ENCODE measurements around the gene AIG1. TPM values are rescaled to one million over a fixed set of nuclear protein-coding genes. Genes with fewer than 3 reads are reported as not detected.

The AIG1 gene
- total and polyA plus RNA-seq, 4 donors, result 19.9 to 31.7 (median 27.3) TPM

- Histone ChIP-seq H3K4me3 (no peak overlapping the region), H3K36me3 (ENCODE audit: control insufficient read depth in 4 of 4, insufficient read depth in 4 of 4, low read length in 4 of 4) (no peaks in the 10 kb centered on the region), H3K9me3 (ENCODE audit: control insufficient read depth in 4 of 4, insufficient read depth in 3 of 4, low read length in 3 of 4) (no peaks in the 10 kb centered on the region), H3K4me1 (ENCODE audit: control insufficient read depth in 5 of 5, insufficient read depth in 5 of 5, low read length in 5 of 5) (peaks cover 0 to 9% (median 2%) of the 10 kb centered on the region in 5 donors), H3K9ac (ENCODE audit: insufficient read depth in 1 of 2, low read length in 2 of 2) (no peak overlapping the region), H3K27me3 (ENCODE audit: control insufficient read depth in 3 of 3, insufficient read depth in 3 of 3, low read length in 2 of 3) (no peaks in the 10 kb centered on the region), H3K27ac (ENCODE audit: low read depth in 1 of 2, low read length in 1 of 2) (no peak overlapping the region)
- TF ChIP-seq CTCF (IDR thresholded peaks at IDR 0.05; ENCODE audit: control extremely low read depth, extremely low read depth), result no peak
- 71 to 72% methylated on average over 5 of the region's 5 CpGs for WGBS, 2 donors
- DNase-seq, result peak; percentile 39 to 74 (median 61)
- ATAC-seq (ENCODE audit: insufficient read depth, low FRiP score), result peak; percentile 19
These were observed 225.6 kb downstream of the AIG1 start for GRCh38 chr6:143286251-143286795.

- no peak overlapping the region for H3K9ac ChIP-seq (ENCODE audit: insufficient read depth in 1 of 2, low read length in 2 of 2)
- H3K27me3 ChIP-seq (ENCODE audit: control insufficient read depth in 3 of 3, insufficient read depth in 3 of 3, low read length in 2 of 3), result no peaks in the 10 kb centered on the region
- no peak for TF ChIP-seq CTCF (IDR thresholded peaks at IDR 0.05; ENCODE audit: control extremely low read depth, extremely low read depth)
- H3K4me1 ChIP-seq (ENCODE audit: control insufficient read depth in 5 of 5, insufficient read depth in 5 of 5, low read length in 5 of 5), result peaks cover 0 to 9% (median 2%) of the 10 kb centered on the region in 5 donors
- no peaks in the 10 kb centered on the region for H3K36me3 ChIP-seq (ENCODE audit: control insufficient read depth in 4 of 4, insufficient read depth in 4 of 4, low read length in 4 of 4)
- ATAC-seq (ENCODE audit: insufficient read depth, low FRiP score) (no peak), DNase-seq (no peak)
- no peak overlapping the region for H3K27ac ChIP-seq (ENCODE audit: low read depth in 1 of 2, low read length in 1 of 2)
- 63 to 88% methylated on average over 1 of the region's 1 CpG for WGBS, 2 donors
- H3K4me3 ChIP-seq, result no peak overlapping the region
- H3K9me3 ChIP-seq (ENCODE audit: control insufficient read depth in 4 of 4, insufficient read depth in 3 of 4, low read length in 3 of 4), result no peaks in the 10 kb centered on the region
These were observed 228.2 kb downstream of the AIG1 start for GRCh38 chr6:143288923-143289322.

- no peak overlapping the region for H3K9ac ChIP-seq (ENCODE audit: insufficient read depth in 1 of 2, low read length in 2 of 2)
- 64 to 93% methylated on average over 7 of the region's 7 CpGs for WGBS, 2 donors
- H3K27ac ChIP-seq (ENCODE audit: low read depth in 1 of 2, low read length in 1 of 2), result no peak overlapping the region
- peaks cover 0 to 9% (median 2%) of the 10 kb centered on the region in 5 donors for H3K4me1 ChIP-seq (ENCODE audit: control insufficient read depth in 5 of 5, insufficient read depth in 5 of 5, low read length in 5 of 5)
- no peaks in the 10 kb centered on the region for H3K9me3 ChIP-seq (ENCODE audit: control insufficient read depth in 4 of 4, insufficient read depth in 3 of 4, low read length in 3 of 4)
- H3K27me3 ChIP-seq (ENCODE audit: control insufficient read depth in 3 of 3, insufficient read depth in 3 of 3, low read length in 2 of 3), result no peaks in the 10 kb centered on the region
- DNase-seq (no peak), ATAC-seq (ENCODE audit: insufficient read depth, low FRiP score) (no peak)
- H3K36me3 ChIP-seq (ENCODE audit: control insufficient read depth in 4 of 4, insufficient read depth in 4 of 4, low read length in 4 of 4), result no peaks in the 10 kb centered on the region
- no peak overlapping the region for H3K4me3 ChIP-seq
- TF ChIP-seq CTCF (IDR thresholded peaks at IDR 0.05; ENCODE audit: control extremely low read depth, extremely low read depth), result no peak
These were observed 229.5 kb downstream of the AIG1 start for GRCh38 chr6:143290206-143290605.

- Histone ChIP-seq H3K9ac (ENCODE audit: insufficient read depth in 1 of 2, low read length in 2 of 2) (no peak overlapping the region), H3K36me3 (ENCODE audit: control insufficient read depth in 4 of 4, insufficient read depth in 4 of 4, low read length in 4 of 4) (no peaks in the 10 kb centered on the region), H3K4me1 (ENCODE audit: control insufficient read depth in 5 of 5, insufficient read depth in 5 of 5, low read length in 5 of 5) (peaks cover 0 to 5% (median 0%) of the 10 kb centered on the region in 5 donors), H3K27ac (ENCODE audit: low read depth in 1 of 2, low read length in 1 of 2) (no peak overlapping the region), H3K27me3 (ENCODE audit: control insufficient read depth in 3 of 3, insufficient read depth in 3 of 3, low read length in 2 of 3) (no peaks in the 10 kb centered on the region), H3K4me3 (no peak overlapping the region), H3K9me3 (ENCODE audit: control insufficient read depth in 4 of 4, insufficient read depth in 3 of 4, low read length in 3 of 4) (no peaks in the 10 kb centered on the region)
- no peak for TF ChIP-seq CTCF (IDR thresholded peaks at IDR 0.05; ENCODE audit: control extremely low read depth, extremely low read depth)
- ATAC-seq (ENCODE audit: insufficient read depth, low FRiP score), result no peak
- DNase-seq, result no peak
These were observed 232.8 kb downstream of the AIG1 start for GRCh38 chr6:143293523-143293922.
